ENCODE measurements around the gene MYD88. TPM values are rescaled to one million over a fixed set of nuclear protein-coding genes. Genes with fewer than 3 reads are reported as not detected.

MYD88 gene
- total RNA-seq, 1 donor: 8.7 TPM

DNA sequence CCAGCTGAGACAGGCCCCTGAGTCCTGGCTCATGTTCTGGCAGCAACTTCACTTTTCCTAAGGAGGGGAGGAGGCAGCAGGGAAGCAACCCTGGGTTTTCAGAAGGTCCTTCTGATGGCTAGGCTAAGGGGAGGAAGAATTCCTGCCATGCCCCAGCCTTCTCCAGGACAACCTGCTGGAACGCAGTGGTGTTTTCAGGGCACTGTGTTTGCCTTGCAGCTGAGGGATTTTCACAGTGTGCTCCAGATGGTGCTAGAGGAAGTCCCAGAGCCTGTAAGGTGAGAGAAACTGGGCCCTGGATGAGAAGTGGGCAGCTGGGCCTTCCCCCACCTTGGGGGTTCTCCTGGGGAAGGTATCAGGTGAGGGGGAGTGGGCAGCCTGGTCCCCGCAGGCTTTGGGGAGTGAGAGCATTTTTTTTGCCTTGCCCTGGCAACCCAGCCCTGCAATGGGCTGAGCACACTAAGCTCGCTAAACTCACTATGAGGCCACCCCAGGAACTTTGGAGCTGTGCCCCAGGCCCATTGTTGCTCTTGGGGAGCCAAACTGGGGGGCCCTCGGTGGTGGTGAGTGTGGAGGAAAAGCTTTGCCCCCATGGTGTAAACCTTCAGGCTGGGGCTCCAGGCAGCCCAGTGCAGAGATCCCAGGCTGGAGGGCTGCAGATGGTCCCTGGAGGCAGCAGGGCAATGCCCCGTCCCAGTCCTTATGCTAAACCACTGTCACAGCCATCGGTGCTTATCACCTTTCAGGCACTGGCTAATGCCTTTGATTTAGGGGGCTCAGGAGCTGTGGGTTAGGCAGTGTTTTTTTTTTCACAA lies 42.6 kb upstream of the MYD88 start:
- Histone ChIP-seq H2AFZ (ENCODE audit: low read length) (no peak overlapping the region), H3K27me3 (ENCODE audit: insufficient read depth, low read length) (peaks cover 27% of the 10 kb centered on the region), H3K79me2 (ENCODE audit: insufficient read depth, low read length) (no peaks in the 10 kb centered on the region), H3K36me3 (ENCODE audit: insufficient read depth, low read length) (no peaks in the 10 kb centered on the region), H3K27ac (ENCODE audit: low read depth, low read length) (no peak overlapping the region), H3K9me3 (ENCODE audit: low read depth, low read length) (no peaks in the 10 kb centered on the region), H3K4me3 (ENCODE audit: insufficient read depth, low read length) (no peak overlapping the region), H3K4me1 (ENCODE audit: insufficient read depth, low read length) (no peaks in the 10 kb centered on the region), H4K20me1 (ENCODE audit: insufficient read depth, low read length) (no peaks in the 10 kb centered on the region), H3K4me2 (ENCODE audit: insufficient read depth, low read length) (no peak overlapping the region)
- peak; percentile 27 for DNase-seq (ENCODE audit: insufficient read length, low spot score, missing footprints)
- TF ChIP-seq, protein P1, sequence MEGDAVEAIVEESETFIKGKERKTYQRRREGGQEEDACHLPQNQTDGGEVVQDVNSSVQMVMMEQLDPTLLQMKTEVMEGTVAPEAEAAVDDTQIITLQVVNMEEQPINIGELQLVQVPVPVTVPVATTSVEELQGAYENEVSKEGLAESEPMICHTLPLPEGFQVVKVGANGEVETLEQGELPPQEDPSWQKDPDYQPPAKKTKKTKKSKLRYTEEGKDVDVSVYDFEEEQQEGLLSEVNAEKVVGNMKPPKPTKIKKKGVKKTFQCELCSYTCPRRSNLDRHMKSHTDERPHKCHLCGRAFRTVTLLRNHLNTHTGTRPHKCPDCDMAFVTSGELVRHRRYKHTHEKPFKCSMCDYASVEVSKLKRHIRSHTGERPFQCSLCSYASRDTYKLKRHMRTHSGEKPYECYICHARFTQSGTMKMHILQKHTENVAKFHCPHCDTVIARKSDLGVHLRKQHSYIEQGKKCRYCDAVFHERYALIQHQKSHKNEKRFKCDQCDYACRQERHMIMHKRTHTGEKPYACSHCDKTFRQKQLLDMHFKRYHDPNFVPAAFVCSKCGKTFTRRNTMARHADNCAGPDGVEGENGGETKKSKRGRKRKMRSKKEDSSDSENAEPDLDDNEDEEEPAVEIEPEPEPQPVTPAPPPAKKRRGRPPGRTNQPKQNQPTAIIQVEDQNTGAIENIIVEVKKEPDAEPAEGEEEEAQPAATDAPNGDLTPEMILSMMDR (IDR thresholded peaks at IDR 0.05; ENCODE audit: extremely low read depth, low read depth, low read length): no peak

DNA sequence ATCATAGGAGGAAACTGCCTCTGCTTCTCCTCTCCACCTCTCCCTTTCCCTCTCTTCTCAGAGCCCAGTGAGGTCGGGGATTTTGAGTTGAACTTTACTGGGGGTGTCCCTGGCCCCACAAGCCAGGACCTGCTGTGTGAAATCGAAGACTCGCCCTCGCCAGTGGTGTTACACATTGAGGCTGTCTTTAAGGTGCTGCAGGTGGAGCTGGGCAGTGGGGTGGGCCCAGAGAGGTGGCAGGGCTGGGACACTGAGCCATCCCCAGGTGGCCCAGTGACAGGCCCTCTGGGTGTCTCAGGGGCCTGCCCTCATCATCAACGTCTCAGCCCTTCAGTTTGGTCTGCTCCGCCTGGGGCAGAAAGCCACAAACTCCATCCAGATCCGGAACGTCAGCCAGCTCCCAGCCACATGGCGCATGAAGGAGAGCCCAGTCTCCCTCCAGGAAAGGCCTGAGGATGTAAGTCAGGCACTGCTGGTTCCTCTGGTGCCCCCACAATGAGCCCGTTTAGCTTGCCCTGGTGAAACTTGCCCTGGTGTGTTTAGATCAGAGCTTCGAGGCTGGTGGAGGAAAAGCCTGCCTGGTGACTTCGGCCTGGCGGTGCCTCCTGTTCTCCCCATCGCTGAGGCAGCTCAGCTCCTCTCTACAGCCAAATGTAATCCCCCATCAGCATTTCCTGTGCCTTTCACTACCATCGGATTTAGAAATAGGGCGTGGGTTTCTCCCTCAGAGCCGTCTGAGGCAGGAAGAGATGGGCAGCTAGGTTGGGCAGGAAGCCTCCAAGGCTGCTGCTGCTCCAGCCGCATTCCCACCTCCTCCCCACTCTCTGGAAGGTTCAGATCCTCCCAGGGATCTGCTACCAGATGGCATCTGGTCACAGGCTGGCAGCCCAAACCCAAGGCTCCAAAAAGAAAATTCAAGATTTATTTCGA lies 40.8 kb upstream of the MYD88 start:
- TF ChIP-seq, protein P1 (IDR thresholded peaks at IDR 0.05; ENCODE audit: extremely low read depth, low read depth, low read length): no peak
- no peak overlapping the region for H3K4me2 ChIP-seq (ENCODE audit: insufficient read depth, low read length)
- no peak overlapping the region for H2AFZ ChIP-seq (ENCODE audit: low read length)
- peak; percentile 54 for DNase-seq (ENCODE audit: insufficient read length, low spot score, missing footprints)
- no peak overlapping the region for H3K4me3 ChIP-seq (ENCODE audit: insufficient read depth, low read length)
- H4K20me1 ChIP-seq (ENCODE audit: insufficient read depth, low read length): no peaks in the 10 kb centered on the region
- peaks cover 28% of the 10 kb centered on the region for H3K27me3 ChIP-seq (ENCODE audit: insufficient read depth, low read length)
- no peaks in the 10 kb centered on the region for H3K36me3 ChIP-seq (ENCODE audit: insufficient read depth, low read length)
- H3K27ac ChIP-seq (ENCODE audit: low read depth, low read length): no peak overlapping the region
- no peaks in the 10 kb centered on the region for H3K4me1 ChIP-seq (ENCODE audit: insufficient read depth, low read length)
- no peaks in the 10 kb centered on the region for H3K9me3 ChIP-seq (ENCODE audit: low read depth, low read length)
- H3K79me2 ChIP-seq (ENCODE audit: insufficient read depth, low read length): no peaks in the 10 kb centered on the region

DNA sequence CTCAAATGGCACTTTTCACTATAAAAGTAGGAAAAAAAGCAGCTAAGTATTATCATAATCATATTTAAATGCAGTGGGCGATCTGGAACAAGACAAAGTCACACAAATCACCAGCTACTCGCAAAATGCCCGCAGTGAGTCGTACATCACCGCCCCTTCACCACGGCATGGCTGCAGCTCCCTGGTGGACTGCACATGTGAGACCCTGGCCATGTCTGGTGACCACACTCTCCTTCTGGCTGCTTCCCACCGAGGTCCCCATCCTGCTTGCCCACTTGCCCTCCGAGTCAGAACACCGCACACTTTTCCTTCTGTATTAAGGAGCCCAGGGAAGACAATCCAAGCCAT lies 40.1 kb upstream of the MYD88 start:
- H2AFZ ChIP-seq (ENCODE audit: low read length): no peak overlapping the region
- no peaks in the 10 kb centered on the region for H3K36me3 ChIP-seq (ENCODE audit: insufficient read depth, low read length)
- H3K4me3 ChIP-seq (ENCODE audit: insufficient read depth, low read length): no peak overlapping the region
- TF ChIP-seq, protein P1 (IDR thresholded peaks at IDR 0.05; ENCODE audit: extremely low read depth, low read depth, low read length): no peak
- no peaks in the 10 kb centered on the region for H3K9me3 ChIP-seq (ENCODE audit: low read depth, low read length)
- H3K4me1 ChIP-seq (ENCODE audit: insufficient read depth, low read length): no peaks in the 10 kb centered on the region
- no peaks in the 10 kb centered on the region for H4K20me1 ChIP-seq (ENCODE audit: insufficient read depth, low read length)
- H3K79me2 ChIP-seq (ENCODE audit: insufficient read depth, low read length): no peaks in the 10 kb centered on the region
- H3K27ac ChIP-seq (ENCODE audit: low read depth, low read length): no peak overlapping the region
- H3K27me3 ChIP-seq (ENCODE audit: insufficient read depth, low read length): peaks cover 27% of the 10 kb centered on the region
- no peak overlapping the region for H3K4me2 ChIP-seq (ENCODE audit: insufficient read depth, low read length)
- peak; percentile 59 for DNase-seq (ENCODE audit: insufficient read length, low spot score, missing footprints)

DNA sequence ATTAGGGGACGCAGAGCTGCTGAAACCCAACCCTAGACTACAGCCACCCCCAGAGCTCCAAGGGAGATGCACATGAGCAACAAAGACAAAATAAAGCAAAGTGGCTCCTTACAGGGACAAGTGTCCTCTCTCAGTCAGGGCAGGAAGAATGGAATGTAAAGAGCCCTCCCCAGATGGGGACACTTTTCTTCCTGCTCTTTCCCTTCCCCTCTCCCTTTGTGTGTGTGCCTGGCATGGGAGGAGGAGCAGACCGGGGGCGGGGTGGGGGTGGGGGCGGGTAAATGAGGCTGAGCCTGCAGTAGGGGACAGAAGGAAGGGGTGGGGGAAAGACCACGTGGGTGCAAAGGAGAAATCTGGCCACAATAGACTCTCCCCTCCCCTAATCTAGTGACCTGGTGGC lies 38.9 kb upstream of the MYD88 start:
- H3K4me2 ChIP-seq (ENCODE audit: insufficient read depth, low read length): no peak overlapping the region
- no peak overlapping the region for H2AFZ ChIP-seq (ENCODE audit: low read length)
- TF ChIP-seq, protein P1 (IDR thresholded peaks at IDR 0.05; ENCODE audit: extremely low read depth, low read depth, low read length): no peak
- H3K27ac ChIP-seq (ENCODE audit: low read depth, low read length): no peak overlapping the region
- no peaks in the 10 kb centered on the region for H3K79me2 ChIP-seq (ENCODE audit: insufficient read depth, low read length)
- H3K36me3 ChIP-seq (ENCODE audit: insufficient read depth, low read length): no peaks in the 10 kb centered on the region
- H4K20me1 ChIP-seq (ENCODE audit: insufficient read depth, low read length): no peaks in the 10 kb centered on the region
- peaks cover 20% of the 10 kb centered on the region for H3K27me3 ChIP-seq (ENCODE audit: insufficient read depth, low read length)
- no peaks in the 10 kb centered on the region for H3K4me1 ChIP-seq (ENCODE audit: insufficient read depth, low read length)
- H3K9me3 ChIP-seq (ENCODE audit: low read depth, low read length): no peaks in the 10 kb centered on the region
- H3K4me3 ChIP-seq (ENCODE audit: insufficient read depth, low read length): no peak overlapping the region
- peak; percentile 68 for DNase-seq (ENCODE audit: insufficient read length, low spot score, missing footprints)

Data from osteoblast (primary cell).